A549 treated with Hydrocortisone at 1 μM for 4 hours (cell line): ENCODE measurements around the gene SLC17A3. TPM values are rescaled to one million over a fixed set of nuclear protein-coding genes. Genes with fewer than 3 reads are reported as not detected.

Experiments
- total RNA-seq: library from RNA; stranded (reverse); fragments of 200-300 nt; extraction: Qiagen RNA extraction; gene quantifications from 5 replicates; pipeline ENCODE4 v1.2.3, GENCODE V29; 2022

The SLC17A3 gene, protein sequence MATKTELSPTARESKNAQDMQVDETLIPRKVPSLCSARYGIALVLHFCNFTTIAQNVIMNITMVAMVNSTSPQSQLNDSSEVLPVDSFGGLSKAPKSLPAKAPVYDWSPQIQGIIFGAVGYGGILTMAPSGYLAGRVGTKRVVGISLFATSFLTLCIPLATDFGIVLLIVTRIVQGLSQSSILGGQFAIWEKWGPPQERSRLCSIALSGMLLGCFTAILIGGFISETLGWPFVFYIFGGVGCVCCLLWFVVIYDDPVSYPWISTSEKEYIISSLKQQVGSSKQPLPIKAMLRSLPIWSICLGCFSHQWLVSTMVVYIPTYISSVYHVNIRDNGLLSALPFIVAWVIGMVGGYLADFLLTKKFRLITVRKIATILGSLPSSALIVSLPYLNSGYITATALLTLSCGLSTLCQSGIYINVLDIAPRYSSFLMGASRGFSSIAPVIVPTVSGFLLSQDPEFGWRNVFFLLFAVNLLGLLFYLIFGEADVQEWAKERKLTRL
- total RNA-seq, result 0.70 to 1.1 TPM (median 1.0 TPM) in 5 replicates

DNA sequence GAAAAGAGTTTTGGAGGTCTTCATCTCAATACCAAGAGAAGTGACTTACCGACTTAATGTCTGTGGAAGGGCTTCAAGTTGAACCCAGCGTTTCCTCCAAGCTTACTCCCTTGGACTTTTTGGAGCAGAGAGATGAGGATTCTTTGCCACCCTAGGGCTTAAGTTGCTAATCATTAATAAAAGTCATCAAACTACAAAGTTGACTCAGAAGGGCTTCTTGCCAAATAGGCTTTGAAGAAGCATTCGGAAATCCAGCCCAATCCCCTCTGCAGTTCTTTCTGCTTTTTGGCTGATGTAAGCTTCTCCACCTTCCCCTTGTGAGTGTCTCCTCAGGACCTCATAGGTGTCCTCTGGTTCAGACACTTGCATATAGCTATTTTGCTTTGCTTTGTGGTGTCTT lies at the start of gene SLC17A3:
TSS of gene SLC17A3 (minus strand) at position 126 of the 400 bp plus-strand sequence. CDS start 5,856 bp downstream, outside the sequence.

DNA sequence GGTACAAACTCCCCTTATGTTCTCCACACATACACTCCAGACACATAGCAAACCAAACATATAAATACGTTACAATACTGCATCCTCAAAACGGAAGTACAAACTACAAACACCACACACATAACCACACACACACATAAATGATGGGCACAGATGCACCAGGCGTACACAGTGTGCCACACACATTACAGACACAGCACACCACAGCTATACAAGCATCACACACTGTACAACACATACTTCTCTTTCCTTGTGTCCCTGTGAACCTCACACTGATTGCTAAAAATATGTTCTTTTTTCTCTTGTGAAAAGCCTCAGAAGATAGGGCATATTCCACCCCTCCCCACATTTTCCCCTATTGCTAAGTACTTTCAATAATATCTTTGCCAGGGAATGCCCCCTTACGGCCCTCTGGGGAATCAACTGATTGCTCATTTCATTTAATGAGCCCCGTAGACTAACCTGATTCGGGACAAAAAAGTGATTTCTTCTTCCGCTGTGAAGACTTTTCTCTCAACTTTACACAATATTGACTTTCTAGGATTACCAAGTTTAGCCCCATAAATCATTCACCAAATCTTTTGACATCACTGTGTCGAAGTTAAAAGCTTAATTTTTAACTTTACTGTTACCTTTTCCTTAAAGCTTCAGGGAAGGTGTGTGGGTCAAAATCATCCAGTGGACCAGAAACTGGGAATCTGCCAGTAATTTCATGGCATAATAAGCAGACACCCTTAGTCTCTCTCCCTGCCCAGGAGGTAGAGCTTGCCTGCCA lies 42.3 kb downstream of the SLC17A3 start, which contains the start of gene SLC17A1:
TSS of gene SLC17A1 (minus strand) at position 521 of the 775 bp plus-strand sequence. CDS start 1,495 bp downstream, outside the sequence.

Other genes with a start within 250 kb of the SLC17A3 start
- gene SCGN, start 222.0 kb downstream of the SLC17A3 start, total RNA-seq, result 0.17 to 0.36 TPM (median 0.21 TPM) in 5 replicates
- not detected in 5 replicates for gene SLC17A4, start 119.5 kb downstream of the SLC17A3 start, total RNA-seq
- gene SLC17A1, start 42.2 kb downstream of the SLC17A3 start, total RNA-seq, result not detected in 5 replicates
- gene SLC17A2, start 56.4 kb upstream of the SLC17A3 start, total RNA-seq, result not detected in 5 replicates
- gene TRIM38, start 88.6 kb upstream of the SLC17A3 start, total RNA-seq, result 1.4 to 2.2 TPM (median 1.8 TPM) in 5 replicates
- gene HFE, start 213.2 kb upstream of the SLC17A3 start, total RNA-seq, result 8.0 to 14.6 TPM (median 12.4 TPM) in 5 replicates